Panc1 (cell line): ENCODE measurements around the gene IRGQ. TPM values are rescaled to one million over a fixed set of nuclear protein-coding genes. Genes with fewer than 3 reads are reported as not detected.

Source experiments
- ATAC-seq: fragments of 200-7000 bp; cut with Tn5 transposase; 2 replicates; pipeline ENCODE4 v1.9.1; 2020; ENCODE audit warnings: mild to moderate bottlenecking, moderate library complexity
- BruUV-seq: library from RNA; stranded (reverse); fragments of 400-500 nt; replicated peaks from 2 replicates; lab custom pipeline; 2021; lab: Mats Ljungman, UMichigan
- CTCF ChIA-PET: fragments of 300-600 bp; sonication (Branson Sonifier 250); formaldehyde crosslinking; loops from one replicate; lab custom pipeline; 2022; ENCODE audit warnings: antibody characterized with exemption; lab: Charles Lee
- POLR2A ChIA-PET: fragments of 300-600 bp; sonication (Branson Sonifier 250); formaldehyde crosslinking; loops from one replicate; lab custom pipeline; 2022; ENCODE audit warnings: antibody characterized with exemption; lab: Charles Lee
- DNase-seq: peaks from one replicate; pipeline ENCODE4 v3.0.0-alpha.2; 2010; ENCODE audit warnings: low read depth, low spot score
- H3K27ac ChIP-seq: 2 replicates; pipeline ENCODE4 v1.5.1; 2011; ENCODE audit warnings: mild to moderate bottlenecking, low read length, inconsistent platforms
- H3K27me3 ChIP-seq: fragments of 200-500 bp; sonication (Bioruptor generic); 2 replicates; pipeline ENCODE4 v1.6.0; 2014; ENCODE audit warnings: low read length, inconsistent platforms; ENCODE audit not compliant: control insufficient read depth, insufficient read depth
- H3K36me3 ChIP-seq: fragments of 200-500 bp; sonication (Bioruptor generic); 2 replicates; pipeline ENCODE4 v1.5.1; 2014; ENCODE audit warnings: inconsistent platforms, mild to moderate bottlenecking, low read length, moderate library complexity; ENCODE audit not compliant: control insufficient read depth, insufficient read depth
- H3K4me1 ChIP-seq: 2 replicates; pipeline ENCODE4 v1.5.1; 2011; ENCODE audit warnings: inconsistent platforms, mild to moderate bottlenecking, low read length, moderate library complexity; ENCODE audit not compliant: control insufficient read depth, insufficient read depth
- H3K4me3 ChIP-seq, 2 experiments: 2 replicates each; pipeline ENCODE4 v1.5.1; 2011 to 2012; ENCODE audit warnings: low read depth in 2 of 2, low read length in 2 of 2, mild to moderate bottlenecking in 2 of 2, inconsistent platforms in 1 of 2, moderate library complexity in 1 of 2
- H3K9me3 ChIP-seq: fragments of 200-500 bp; sonication (Bioruptor generic); 2 replicates; pipeline ENCODE4 v1.5.1; 2014; ENCODE audit warnings: low read depth, mild to moderate bottlenecking, inconsistent platforms, low read length, moderate library complexity; ENCODE audit not compliant: control insufficient read depth, insufficient read depth
- CTCF ChIP-seq: fragments of 450-650 bp; IDR thresholded peaks from 2 replicates; pipeline ENCODE4 v1.5.1; 2017; ENCODE audit warnings: mild to moderate bottlenecking
- POLR2AphosphoS5 ChIP-seq: IDR thresholded peaks from 2 replicates; pipeline ENCODE4 v1.6.1; 2012; ENCODE audit warnings: mild to moderate bottlenecking, low read depth, low read length, moderate library complexity
- REST ChIP-seq, 2 experiments: IDR thresholded peaks; 2 replicates each; pipeline ENCODE4 v1.6.1; 2011 to 2012; ENCODE audit warnings: low read depth in 2 of 2, control low read depth in 1 of 2, low read length in 1 of 2, mild to moderate bottlenecking in 1 of 2, moderate library complexity in 1 of 2; ENCODE audit not compliant: insufficient read depth in 1 of 2
- SIN3A ChIP-seq: IDR thresholded peaks from 2 replicates; pipeline ENCODE4 v1.6.1; 2012; ENCODE audit warnings: low read depth, mild to moderate bottlenecking, low read length, moderate library complexity, borderline replicate concordance; ENCODE audit not compliant: insufficient read depth
- TCF7L2 ChIP-seq: IDR thresholded peaks from 2 replicates; pipeline ENCODE4 v1.6.1; 2011; ENCODE audit warnings: mild to moderate bottlenecking, low read depth, low read length, inconsistent platforms
- in situ Hi-C: cut with HindIII; loops from 2 replicates; pipeline ENCODE4 v1.10.0; 2016; ENCODE audit warnings: low sequenced_read_pairs, low pct_unique_long_range_greater_than_20kb
- intact Hi-C: fragments of 100-400 bp; cut with micrococcal nuclease; formaldehyde crosslinking; loops from one replicate; pipeline ENCODE4 v1.10.0; 2022; ENCODE audit not compliant: unreplicated experiment
- total RNA-seq: library from RNA; stranded (reverse); gene quantifications from one replicate; pipeline ENCODE4 v1.2.1, GENCODE V29; 2021; ENCODE audit not compliant: unreplicated experiment

Gene IRGQ
- total RNA-seq, 1 experiment from 2014 or later: 20.4 TPM

DNA sequence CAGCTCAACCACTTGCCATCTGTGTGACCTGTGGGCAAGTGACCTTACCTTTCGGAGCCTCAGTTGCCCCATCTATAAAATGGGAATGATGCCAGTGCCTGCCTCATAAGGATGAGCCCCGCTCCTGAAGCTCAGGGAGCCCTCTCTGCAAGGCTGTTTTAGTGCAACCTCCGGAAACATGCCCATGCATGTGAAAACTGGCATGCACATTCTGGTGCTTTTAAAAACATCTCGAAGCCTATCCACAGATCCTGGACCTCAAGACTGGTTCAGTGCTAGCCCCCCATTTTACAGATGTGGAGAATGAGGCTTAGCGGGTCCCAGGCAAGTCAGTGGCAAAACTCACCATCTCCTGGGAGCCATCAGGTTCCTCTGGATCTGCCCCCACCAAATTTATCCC lies 38.1 kb upstream of the IRGQ start:
- no TSS peak for BruUV-seq
- H3K27me3 ChIP-seq: peaks cover 3% of the 10 kb centered on the region; the same call in 1 of the 2 replicates
- ChIA-PET POLR2A (no interaction called here), CTCF (no interaction called here)
- no peaks in the 10 kb centered on the region; the same call in 1 of the 2 replicates for H3K36me3 ChIP-seq
- no peak overlapping the region for H3K27ac ChIP-seq
- intact Hi-C loops: no loop called here
- in situ Hi-C loops: no loop called here
- TF ChIP-seq POLR2AphosphoS5: no peak
- TF ChIP-seq CTCF: no peak
- no peak for TF ChIP-seq REST (IDR thresholded peaks at IDR 0.05; ENCODE audit: insufficient read depth in 1 of 2, low read depth in 2 of 2, low read length in 1 of 2)
- no peak for TF ChIP-seq TCF7L2
- no peak for TF ChIP-seq SIN3A
- peaks cover 3% of the 10 kb centered on the region for H3K4me1 ChIP-seq
- no peak for ATAC-seq
- H3K9me3 ChIP-seq: no peaks in the 10 kb centered on the region
- H3K4me3 ChIP-seq: no peak overlapping the region
- DNase-seq: no peak

DNA sequence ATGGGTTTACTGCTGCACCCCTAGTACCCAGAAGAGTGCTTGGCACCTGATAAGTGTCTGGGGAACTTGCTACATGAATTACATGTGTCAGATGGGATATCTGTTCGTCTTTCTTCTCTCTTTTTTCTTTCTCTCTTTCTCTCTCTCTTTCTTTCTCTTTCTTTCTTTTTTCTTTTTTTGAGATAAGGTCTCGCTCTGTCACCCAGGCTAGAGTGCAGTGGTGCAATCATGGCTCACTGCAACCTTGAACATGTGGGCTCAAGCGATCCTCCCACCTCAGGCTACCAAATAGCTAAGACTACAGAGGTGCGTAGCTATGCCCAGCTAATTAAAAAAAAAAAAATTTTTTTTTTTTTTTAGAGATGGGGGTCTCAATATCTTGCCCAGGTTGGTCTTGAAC lies 37.6 kb upstream of the IRGQ start:
- ATAC-seq: no peak
- Histone ChIP-seq H3K27ac (no peak overlapping the region), H3K36me3 (no peaks in the 10 kb centered on the region), H3K9me3 (no peaks in the 10 kb centered on the region), H3K4me1 (peaks cover 3% of the 10 kb centered on the region), H3K27me3 (no peaks in the 10 kb centered on the region), H3K4me3 (no peak overlapping the region)
- intact Hi-C loops: no loop called here
- in situ Hi-C loops: no loop called here
- POLR2A ChIA-PET: interaction anchor here (0.6 kb wide), 1 partner anchor 629 kb away, joined by 6 read pairs; no protein-coding TSS in a partner anchor
- CTCF ChIA-PET: interaction anchor here (0.6 kb wide), 1 partner anchor 714 kb away, joined by 4 read pairs; no protein-coding TSS in a partner anchor
- DNase-seq: no peak
- TF ChIP-seq POLR2AphosphoS5 (no peak), REST (IDR thresholded peaks at IDR 0.05; ENCODE audit: insufficient read depth in 1 of 2, low read depth in 2 of 2, low read length in 1 of 2) (no peak), CTCF (no peak), TCF7L2 (no peak), SIN3A (no peak)
- BruUV-seq: no TSS peak
